Panc1 (cell line): ENCODE data around the gene SLC9A5. TPM values are rescaled to one million over a fixed set of nuclear protein-coding genes. Genes with fewer than 3 reads are reported as not detected.

ENCODE experiments used
- ATAC-seq: fragments of 200-7000 bp; cut with Tn5 transposase; 2 replicates; pipeline ENCODE4 v1.9.1; 2020; ENCODE audit warnings: mild to moderate bottlenecking, moderate library complexity
- BruUV-seq: library from RNA; stranded (reverse); fragments of 400-500 nt; replicated peaks from 2 replicates; lab custom pipeline; 2021; lab: Mats Ljungman, UMichigan
- CTCF ChIA-PET: fragments of 300-600 bp; sonication (Branson Sonifier 250); formaldehyde crosslinking; loops from one replicate; lab custom pipeline; 2022; ENCODE audit warnings: antibody characterized with exemption; lab: Charles Lee
- POLR2A ChIA-PET: fragments of 300-600 bp; sonication (Branson Sonifier 250); formaldehyde crosslinking; loops from one replicate; lab custom pipeline; 2022; ENCODE audit warnings: antibody characterized with exemption; lab: Charles Lee
- DNase-seq: peaks from one replicate; pipeline ENCODE4 v3.0.0-alpha.2; 2010; ENCODE audit warnings: low read depth, low spot score
- H3K27ac ChIP-seq: 2 replicates; pipeline ENCODE4 v1.5.1; 2011; ENCODE audit warnings: mild to moderate bottlenecking, low read length, inconsistent platforms
- H3K27me3 ChIP-seq: fragments of 200-500 bp; sonication (Bioruptor generic); 2 replicates; pipeline ENCODE4 v1.6.0; 2014; ENCODE audit warnings: low read length, inconsistent platforms; ENCODE audit not compliant: control insufficient read depth, insufficient read depth
- H3K36me3 ChIP-seq: fragments of 200-500 bp; sonication (Bioruptor generic); 2 replicates; pipeline ENCODE4 v1.5.1; 2014; ENCODE audit warnings: inconsistent platforms, mild to moderate bottlenecking, low read length, moderate library complexity; ENCODE audit not compliant: control insufficient read depth, insufficient read depth
- H3K4me1 ChIP-seq: 2 replicates; pipeline ENCODE4 v1.5.1; 2011; ENCODE audit warnings: inconsistent platforms, mild to moderate bottlenecking, low read length, moderate library complexity; ENCODE audit not compliant: control insufficient read depth, insufficient read depth
- H3K4me3 ChIP-seq, 2 experiments: 2 replicates each; pipeline ENCODE4 v1.5.1; 2011 to 2012; ENCODE audit warnings: low read depth in 2 of 2, low read length in 2 of 2, mild to moderate bottlenecking in 2 of 2, inconsistent platforms in 1 of 2, moderate library complexity in 1 of 2
- H3K9me3 ChIP-seq: fragments of 200-500 bp; sonication (Bioruptor generic); 2 replicates; pipeline ENCODE4 v1.5.1; 2014; ENCODE audit warnings: low read depth, mild to moderate bottlenecking, inconsistent platforms, low read length, moderate library complexity; ENCODE audit not compliant: control insufficient read depth, insufficient read depth
- POLR2AphosphoS5 ChIP-seq: IDR thresholded peaks from 2 replicates; pipeline ENCODE4 v1.6.1; 2012; ENCODE audit warnings: mild to moderate bottlenecking, low read depth, low read length, moderate library complexity
- SIN3A ChIP-seq: IDR thresholded peaks from 2 replicates; pipeline ENCODE4 v1.6.1; 2012; ENCODE audit warnings: low read depth, mild to moderate bottlenecking, low read length, moderate library complexity, borderline replicate concordance; ENCODE audit not compliant: insufficient read depth
- TCF7L2 ChIP-seq: IDR thresholded peaks from 2 replicates; pipeline ENCODE4 v1.6.1; 2011; ENCODE audit warnings: mild to moderate bottlenecking, low read depth, low read length, inconsistent platforms
- in situ Hi-C: cut with HindIII; loops from 2 replicates; pipeline ENCODE4 v1.10.0; 2016; ENCODE audit warnings: low sequenced_read_pairs, low pct_unique_long_range_greater_than_20kb
- intact Hi-C: fragments of 100-400 bp; cut with micrococcal nuclease; formaldehyde crosslinking; loops from one replicate; pipeline ENCODE4 v1.10.0; 2022; ENCODE audit not compliant: unreplicated experiment
- total RNA-seq: library from RNA; stranded (reverse); gene quantifications from one replicate; pipeline ENCODE4 v1.2.1, GENCODE V29; 2021; ENCODE audit not compliant: unreplicated experiment
- TF ChIP-seq, protein P1 (sequence below), 2 experiments: IDR thresholded peaks; 2 replicates each; pipeline ENCODE4 v1.6.1; 2011 to 2012; ENCODE audit warnings: low read depth in 2 of 2, control low read depth in 1 of 2, low read length in 1 of 2, mild to moderate bottlenecking in 1 of 2, moderate library complexity in 1 of 2; ENCODE audit not compliant: insufficient read depth in 1 of 2
- TF ChIP-seq, protein P2 (sequence below): fragments of 450-650 bp; IDR thresholded peaks from 2 replicates; pipeline ENCODE4 v1.5.1; 2017; ENCODE audit warnings: mild to moderate bottlenecking

The SLC9A5 gene
- total RNA-seq, 1 experiment from 2014 or later, result 1.7 TPM

DNA sequence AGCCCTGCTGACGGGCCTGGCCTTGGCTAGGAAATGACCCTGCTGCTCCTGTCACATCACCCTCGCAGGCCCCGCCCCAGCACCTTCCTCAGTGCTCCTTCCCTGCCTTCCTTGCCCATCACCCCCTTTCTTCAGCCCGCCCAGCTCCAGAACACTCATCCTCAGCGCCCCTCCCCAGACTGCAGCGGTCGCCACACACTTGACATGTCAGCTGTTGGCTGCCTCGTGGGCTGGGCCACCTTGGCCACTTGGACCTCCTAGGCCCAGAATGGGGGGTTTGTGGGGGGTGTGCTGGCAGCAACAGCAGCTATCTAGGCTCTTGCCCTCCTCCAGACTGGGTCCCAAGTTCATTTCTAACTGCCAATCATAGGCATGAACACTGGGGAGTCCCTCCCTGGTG lies 39.2 kb upstream of the SLC9A5 start:
- POLR2A ChIA-PET, result interaction anchor here (0.9 kb wide), 1 partner anchor 12 kb away, joined by 4 read pairs; no protein-coding TSS in a partner anchor
- H3K27ac ChIP-seq, result no peak overlapping the region
- intact Hi-C loops, result no loop called here

DNA sequence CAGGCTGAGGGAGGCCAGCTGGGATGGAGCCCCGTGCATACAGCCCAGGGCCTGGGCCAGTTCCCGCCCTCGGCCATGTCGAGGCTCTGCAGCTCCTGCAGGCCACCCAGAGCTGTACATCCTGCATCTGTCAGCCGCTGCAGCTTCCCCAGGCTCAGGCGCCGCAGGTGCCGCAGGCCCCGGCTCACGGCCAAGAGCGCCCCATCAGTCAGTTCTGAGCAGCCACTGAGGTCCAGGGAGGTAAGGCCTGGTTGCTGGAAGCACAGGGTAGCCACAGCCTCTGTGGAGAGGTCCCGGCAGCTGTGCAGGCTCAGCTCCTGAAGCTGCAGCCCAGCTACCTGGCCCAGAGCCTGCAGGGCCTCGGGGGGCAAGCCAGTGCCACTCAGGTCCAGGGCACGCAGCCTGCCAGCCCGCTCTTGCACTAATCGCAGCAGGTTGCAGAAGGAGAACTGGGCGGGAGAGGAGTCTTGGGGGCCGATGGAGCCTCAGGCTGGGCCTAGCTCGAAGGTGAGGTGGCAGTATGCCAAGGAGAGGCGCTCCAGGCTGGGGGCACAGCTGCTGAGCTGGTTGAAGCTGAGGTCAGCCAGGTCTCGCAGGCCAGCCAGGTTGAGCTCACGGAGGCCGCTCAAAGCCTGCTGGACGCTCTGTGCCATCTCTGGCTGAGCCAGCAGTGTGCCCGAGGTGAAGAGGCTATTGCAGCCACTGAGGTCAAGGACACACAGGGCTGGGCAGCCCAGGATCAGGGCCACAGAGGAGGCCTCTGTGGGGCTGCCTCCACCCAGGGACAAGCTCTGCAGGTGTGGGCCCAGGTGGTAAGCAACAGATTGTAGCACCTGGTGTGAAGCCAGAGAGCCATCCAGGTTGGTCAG lies 38.5 kb upstream of the SLC9A5 start:
- ChIA-PET CTCF (no interaction called here), POLR2A (interaction anchor here (0.6 kb wide), 1 partner anchor 122 kb away, joined by 3 read pairs; no protein-coding TSS in a partner anchor)
- no TSS peak for BruUV-seq
- Histone ChIP-seq H3K9me3 (no peaks in the 10 kb centered on the region), H3K4me1 (peaks cover 18% of the 10 kb centered on the region), H3K27me3 (no peaks in the 10 kb centered on the region), H3K4me3 (no peak overlapping the region), H3K27ac (no peak overlapping the region), H3K36me3 (no peaks in the 10 kb centered on the region)
- ATAC-seq (no peak), DNase-seq (no peak)
- in situ Hi-C loops, result no loop called here
- no peak for TF ChIP-seq POLR2AphosphoS5
- no peak for TF ChIP-seq TCF7L2
- TF ChIP-seq, protein P1, sequence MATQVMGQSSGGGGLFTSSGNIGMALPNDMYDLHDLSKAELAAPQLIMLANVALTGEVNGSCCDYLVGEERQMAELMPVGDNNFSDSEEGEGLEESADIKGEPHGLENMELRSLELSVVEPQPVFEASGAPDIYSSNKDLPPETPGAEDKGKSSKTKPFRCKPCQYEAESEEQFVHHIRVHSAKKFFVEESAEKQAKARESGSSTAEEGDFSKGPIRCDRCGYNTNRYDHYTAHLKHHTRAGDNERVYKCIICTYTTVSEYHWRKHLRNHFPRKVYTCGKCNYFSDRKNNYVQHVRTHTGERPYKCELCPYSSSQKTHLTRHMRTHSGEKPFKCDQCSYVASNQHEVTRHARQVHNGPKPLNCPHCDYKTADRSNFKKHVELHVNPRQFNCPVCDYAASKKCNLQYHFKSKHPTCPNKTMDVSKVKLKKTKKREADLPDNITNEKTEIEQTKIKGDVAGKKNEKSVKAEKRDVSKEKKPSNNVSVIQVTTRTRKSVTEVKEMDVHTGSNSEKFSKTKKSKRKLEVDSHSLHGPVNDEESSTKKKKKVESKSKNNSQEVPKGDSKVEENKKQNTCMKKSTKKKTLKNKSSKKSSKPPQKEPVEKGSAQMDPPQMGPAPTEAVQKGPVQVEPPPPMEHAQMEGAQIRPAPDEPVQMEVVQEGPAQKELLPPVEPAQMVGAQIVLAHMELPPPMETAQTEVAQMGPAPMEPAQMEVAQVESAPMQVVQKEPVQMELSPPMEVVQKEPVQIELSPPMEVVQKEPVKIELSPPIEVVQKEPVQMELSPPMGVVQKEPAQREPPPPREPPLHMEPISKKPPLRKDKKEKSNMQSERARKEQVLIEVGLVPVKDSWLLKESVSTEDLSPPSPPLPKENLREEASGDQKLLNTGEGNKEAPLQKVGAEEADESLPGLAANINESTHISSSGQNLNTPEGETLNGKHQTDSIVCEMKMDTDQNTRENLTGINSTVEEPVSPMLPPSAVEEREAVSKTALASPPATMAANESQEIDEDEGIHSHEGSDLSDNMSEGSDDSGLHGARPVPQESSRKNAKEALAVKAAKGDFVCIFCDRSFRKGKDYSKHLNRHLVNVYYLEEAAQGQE (IDR thresholded peaks at IDR 0.05; ENCODE audit: insufficient read depth in 1 of 2, low read depth in 2 of 2, low read length in 1 of 2), result no peak
- TF ChIP-seq, protein P2, sequence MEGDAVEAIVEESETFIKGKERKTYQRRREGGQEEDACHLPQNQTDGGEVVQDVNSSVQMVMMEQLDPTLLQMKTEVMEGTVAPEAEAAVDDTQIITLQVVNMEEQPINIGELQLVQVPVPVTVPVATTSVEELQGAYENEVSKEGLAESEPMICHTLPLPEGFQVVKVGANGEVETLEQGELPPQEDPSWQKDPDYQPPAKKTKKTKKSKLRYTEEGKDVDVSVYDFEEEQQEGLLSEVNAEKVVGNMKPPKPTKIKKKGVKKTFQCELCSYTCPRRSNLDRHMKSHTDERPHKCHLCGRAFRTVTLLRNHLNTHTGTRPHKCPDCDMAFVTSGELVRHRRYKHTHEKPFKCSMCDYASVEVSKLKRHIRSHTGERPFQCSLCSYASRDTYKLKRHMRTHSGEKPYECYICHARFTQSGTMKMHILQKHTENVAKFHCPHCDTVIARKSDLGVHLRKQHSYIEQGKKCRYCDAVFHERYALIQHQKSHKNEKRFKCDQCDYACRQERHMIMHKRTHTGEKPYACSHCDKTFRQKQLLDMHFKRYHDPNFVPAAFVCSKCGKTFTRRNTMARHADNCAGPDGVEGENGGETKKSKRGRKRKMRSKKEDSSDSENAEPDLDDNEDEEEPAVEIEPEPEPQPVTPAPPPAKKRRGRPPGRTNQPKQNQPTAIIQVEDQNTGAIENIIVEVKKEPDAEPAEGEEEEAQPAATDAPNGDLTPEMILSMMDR, result no peak
- TF ChIP-seq SIN3A, result no peak
- intact Hi-C loops, result no loop called here

More for the DNA sequence above, 39.2 kb upstream of the SLC9A5 start:
- no peaks in the 10 kb centered on the region for H3K9me3 ChIP-seq
- no peaks in the 10 kb centered on the region for H3K27me3 ChIP-seq
- peaks cover 18% of the 10 kb centered on the region for H3K4me1 ChIP-seq
- no peaks in the 10 kb centered on the region for H3K36me3 ChIP-seq
- CTCF ChIA-PET, result no interaction called here
- no peak for TF ChIP-seq SIN3A
- DNase-seq (no peak), ATAC-seq (no peak)
- in situ Hi-C loops, result no loop called here
- BruUV-seq, result no TSS peak
- no peak overlapping the region for H3K4me3 ChIP-seq

DNA sequence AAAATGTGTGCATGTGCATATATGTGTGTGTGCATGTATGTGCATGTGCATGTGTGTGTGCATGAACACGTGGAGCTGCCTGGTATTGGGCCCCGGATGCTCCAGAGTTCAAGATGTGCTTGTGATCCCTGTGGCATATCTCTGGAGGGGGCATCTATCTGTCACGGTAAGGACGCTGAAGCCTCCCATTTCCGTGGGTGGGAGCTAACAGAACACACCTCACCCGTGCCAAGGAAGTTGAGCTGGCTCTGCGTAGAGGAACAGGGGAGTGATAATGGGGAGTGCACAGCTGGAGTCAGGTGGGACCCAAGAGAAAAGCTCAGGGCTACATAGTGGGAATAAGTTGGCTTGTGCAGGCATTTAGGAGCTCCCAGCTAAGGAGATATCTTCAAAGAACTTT lies 37.1 kb upstream of the SLC9A5 start:
- Histone ChIP-seq H3K9me3 (no peaks in the 10 kb centered on the region), H3K36me3 (no peaks in the 10 kb centered on the region), H3K27ac (no peak overlapping the region), H3K27me3 (no peaks in the 10 kb centered on the region), H3K4me1 (peaks cover 12% of the 10 kb centered on the region), H3K4me3 (no peak overlapping the region)
- in situ Hi-C loops, result no loop called here
- ATAC-seq (no peak), DNase-seq (no peak)
- ChIA-PET CTCF (no interaction called here), POLR2A (no interaction called here)
- TF ChIP-seq TCF7L2, result no peak
- TF ChIP-seq, protein P2, result no peak
- no TSS peak for BruUV-seq
- intact Hi-C loops, result no loop called here
